Parietal lobe (tissue), 1 donor: ENCODE measurements around the gene PNMA5. TPM values are rescaled to one million over a fixed set of nuclear protein-coding genes. Genes with fewer than 3 reads are reported as not detected.

Experiments
- total RNA-seq: library from RNA; depleted of rRNA; stranded (reverse); fragments of >200 nt; gene quantifications from one replicate; pipeline ENCODE4 v1.2.3, GENCODE V29; 2014

Gene PNMA5
- 2.8 TPM for total RNA-seq

DNA sequence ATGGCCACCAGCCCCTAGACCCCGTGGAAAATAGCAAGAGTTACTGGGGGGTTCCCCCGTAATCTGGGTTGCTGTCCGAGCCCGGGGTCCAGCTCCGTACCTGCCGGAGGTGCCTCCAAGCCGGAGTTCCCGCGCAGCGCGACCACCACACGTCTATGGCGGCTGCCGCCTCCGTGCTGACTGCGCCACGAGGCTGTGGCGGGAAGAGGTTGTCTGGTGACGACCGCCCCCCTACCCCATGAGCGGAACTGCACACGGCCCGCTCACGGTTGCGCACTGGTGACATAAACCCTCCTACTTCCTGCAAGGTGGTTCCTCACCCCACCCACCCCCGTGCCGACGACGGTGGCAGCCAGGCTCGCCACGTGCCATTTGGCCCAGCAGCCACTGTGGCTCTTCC lies at the start of gene PNMA5:
PNMA5 (minus strand) TSS at position 184 of the 400 bp plus-strand sequence. CDS start 2,518 bp downstream, outside the sequence.

Other genes with a start within 250 kb of the PNMA5 start
- gene MAGEA2, start 240.3 kb downstream of the PNMA5 start, total RNA-seq = not detected
- gene CSAG3, start 234.9 kb downstream of the PNMA5 start, total RNA-seq = not detected
- not detected for gene MAGEA6, start 224.4 kb downstream of the PNMA5 start, total RNA-seq
- gene CETN2, start 163.4 kb downstream of the PNMA5 start, total RNA-seq = 43.5 TPM
- gene NSDHL, start 163.1 kb downstream of the PNMA5 start, total RNA-seq = 36.3 TPM
- gene ZNF185, start 96.0 kb downstream of the PNMA5 start, total RNA-seq = 3.8 TPM
- 15.0 TPM for gene PNMA3, start 62.4 kb upstream of the PNMA5 start, total RNA-seq
- 14.4 TPM for gene PNMA6A, start 78.3 kb upstream of the PNMA5 start, total RNA-seq
- gene MAGEA1, start 185.2 kb upstream of the PNMA5 start, total RNA-seq = not detected